CD4-positive, alpha-beta T cell treated with Interleukin-6 at 100 ng/mL for 8 hours (primary cell): ENCODE measurements around the gene PICALM.
"Not testable (repeated sequence)": the region's sequence is repeated elsewhere in the genome, so short reads cannot be mapped to it uniquely, and the experiment has no call there.

Source experiments
- DNase-seq: peaks from one replicate; pipeline ENCODE4 v3.0.0-alpha.2; 2020; ENCODE audit warnings: mixed read lengths, low spot score

The PICALM gene

DNA sequence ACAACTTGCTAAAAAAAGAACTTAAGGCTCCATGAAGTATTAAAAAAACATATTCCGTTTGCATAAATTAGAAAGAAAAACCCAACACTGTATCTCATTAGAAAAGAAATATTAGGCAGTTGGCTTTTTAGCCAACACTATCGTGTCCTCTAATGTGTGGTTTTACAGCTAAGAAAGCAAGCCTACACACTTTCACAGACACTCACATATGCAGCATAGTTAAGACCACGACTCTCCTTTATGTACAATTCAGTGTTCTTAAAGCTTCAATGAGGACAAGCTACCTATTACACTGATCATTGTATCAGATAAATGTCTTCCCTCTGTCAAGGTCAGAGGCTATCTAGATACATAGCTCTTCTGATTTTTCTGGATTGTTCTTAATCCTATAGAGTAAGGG, 80.1 kb downstream of the PICALM start:
- DNase-seq = no peak

DNA sequence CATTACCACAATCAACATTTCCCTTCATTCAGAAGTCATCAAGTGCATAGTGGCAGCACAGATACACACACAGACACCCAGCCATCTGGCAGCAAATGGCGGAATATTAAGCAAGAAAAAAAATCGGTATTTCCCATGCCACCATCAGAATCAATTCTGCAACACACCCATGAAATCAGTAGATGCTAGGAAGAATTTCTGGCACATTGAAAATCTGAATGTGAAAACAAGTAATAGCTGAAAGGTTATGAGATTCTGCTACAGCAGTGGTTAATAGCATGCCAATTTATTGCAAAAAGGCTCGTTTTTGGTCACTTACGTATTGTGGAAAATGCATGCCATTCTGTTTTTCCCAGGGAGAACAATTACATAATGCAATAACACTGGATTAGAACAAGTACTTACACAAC, 91.1 kb downstream of the PICALM start:
- no peak for DNase-seq

DNA sequence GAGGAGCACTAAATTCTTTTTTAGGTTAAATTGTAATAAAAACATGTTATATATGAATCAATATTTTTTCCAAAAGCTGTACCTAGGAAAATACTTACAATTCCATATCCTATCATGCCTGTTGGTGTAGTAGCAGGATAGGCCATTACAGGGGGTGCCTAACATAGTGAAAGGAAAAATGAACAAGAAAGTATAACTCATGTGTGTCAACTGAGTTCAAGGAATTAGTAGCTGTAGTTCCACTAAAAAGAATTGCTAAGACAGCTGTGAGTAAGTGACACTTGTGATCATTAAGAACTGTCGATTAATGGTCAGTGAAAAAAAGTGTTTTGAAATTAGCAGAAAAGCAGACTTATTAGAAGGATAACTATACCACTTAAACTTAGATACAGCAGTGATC, 92.4 kb downstream of the PICALM start:
- DNase-seq = no peak

DNA sequence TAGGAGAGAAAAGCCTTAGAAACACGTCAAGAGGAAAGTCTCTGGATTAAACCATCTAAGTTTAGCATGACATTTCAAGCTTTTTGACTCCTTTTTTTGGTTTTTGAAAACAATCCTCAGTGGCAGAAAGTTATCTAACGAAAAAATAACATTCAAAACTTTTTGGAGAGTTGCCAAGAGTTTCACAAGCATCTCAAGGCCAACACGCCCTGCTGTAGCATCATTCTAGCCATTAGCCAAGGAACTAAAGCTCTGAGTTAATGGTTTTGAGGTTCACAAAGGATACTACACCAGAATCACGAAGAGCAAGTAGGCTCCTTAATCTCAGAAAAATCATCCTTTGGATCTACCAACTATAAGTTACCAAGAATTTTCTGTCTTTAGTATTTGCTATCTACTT, 94.8 kb downstream of the PICALM start:
- DNase-seq = no peak

DNA sequence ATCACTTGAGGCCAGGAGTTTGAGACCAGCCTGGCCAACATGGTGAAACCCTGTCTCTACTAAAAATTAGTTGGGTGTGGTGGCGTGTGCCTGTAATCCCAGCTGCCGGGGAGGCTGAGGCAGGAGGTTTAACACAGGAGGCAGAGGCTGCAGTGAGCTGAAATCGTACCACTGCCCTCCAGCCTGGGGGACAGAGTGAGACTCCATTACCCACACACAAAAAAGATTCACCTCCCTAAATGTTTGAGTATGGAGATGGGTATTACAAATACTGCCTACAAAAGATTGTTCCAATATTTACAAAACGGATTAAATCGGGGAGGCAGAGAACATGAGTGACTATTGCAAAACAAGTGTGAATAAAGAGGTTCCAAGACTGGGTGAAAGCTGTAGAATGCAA, 98.3 kb downstream of the PICALM start:
- DNase-seq = no peak

DNA sequence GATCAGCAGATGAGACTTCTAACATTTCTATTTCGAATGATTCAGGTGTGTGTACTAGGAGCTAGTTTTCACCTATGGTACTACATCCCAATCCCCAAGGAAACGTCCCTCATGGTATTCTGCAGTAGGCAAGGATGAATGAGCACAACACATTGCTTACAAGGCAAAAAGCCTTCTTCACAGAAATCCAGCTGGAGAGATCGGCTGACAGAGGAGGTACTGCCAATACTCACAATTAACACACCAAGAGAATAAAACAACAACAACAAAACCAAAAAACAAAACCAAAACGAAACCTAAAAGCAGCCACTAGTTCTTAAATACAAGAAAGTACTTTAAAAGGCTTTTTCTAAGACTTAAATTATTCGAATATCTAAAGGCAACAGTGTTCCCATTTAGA, 101.4 kb downstream of the PICALM start:
- DNase-seq = no peak

DNA sequence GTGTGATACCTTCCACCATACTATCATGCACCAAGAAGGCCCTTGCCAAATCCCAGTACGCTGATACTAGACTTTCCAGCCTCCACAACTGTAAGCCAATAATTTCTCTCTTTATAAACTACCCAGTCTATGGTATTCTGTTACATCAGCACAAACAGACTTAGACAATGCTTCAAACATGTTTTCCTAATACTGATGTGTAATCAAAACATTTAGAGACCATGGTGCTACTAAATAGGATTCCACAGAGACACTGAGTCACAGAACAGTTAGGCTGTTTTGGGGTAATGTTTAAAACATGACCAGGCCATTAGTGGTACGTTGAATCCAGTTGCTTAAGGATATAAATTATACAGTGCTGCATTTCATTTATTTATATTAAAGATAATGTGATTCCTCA, 103.7 kb downstream of the PICALM start:
- DNase-seq = no peak

DNA sequence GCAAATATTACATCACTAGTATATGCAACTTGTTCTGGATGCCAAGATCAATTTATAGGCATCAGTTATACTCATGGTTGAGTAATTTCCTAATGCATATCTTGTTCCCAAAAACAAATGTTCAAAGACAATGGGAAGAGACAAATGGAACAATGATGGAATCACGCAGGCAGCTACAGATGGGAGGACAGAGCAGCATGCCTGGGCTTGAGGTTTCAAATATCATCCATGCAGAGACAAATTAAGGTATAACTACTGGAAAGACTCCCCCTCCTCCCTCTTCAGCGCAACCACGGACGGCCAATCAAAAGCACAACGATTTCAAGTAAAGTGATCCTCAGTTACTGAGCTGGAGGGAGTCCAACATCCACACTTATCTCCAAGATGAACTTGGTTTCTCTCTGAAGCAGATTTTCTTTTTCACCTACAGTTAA, 106.9 kb downstream of the PICALM start:
- no peak for DNase-seq

DNA sequence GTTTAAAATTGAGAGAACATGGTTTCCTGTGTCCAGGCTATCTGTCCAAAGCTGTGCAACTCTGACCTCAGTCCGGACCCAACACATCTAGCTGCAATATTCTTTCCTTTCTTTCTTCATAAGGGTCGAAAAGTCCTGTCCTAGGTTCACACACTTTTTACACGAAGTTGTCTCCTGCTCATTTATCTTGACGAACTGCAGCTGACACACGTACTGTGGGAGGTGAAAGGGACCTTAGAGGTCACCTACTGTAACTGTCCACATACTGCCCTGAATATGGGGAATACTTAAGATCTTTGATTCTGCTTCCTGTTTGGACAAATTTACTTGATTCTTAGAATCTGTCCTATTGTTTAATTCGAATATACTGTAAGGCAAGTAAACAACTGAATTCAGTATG, 107.8 kb downstream of the PICALM start:
- DNase-seq = no peak

DNA sequence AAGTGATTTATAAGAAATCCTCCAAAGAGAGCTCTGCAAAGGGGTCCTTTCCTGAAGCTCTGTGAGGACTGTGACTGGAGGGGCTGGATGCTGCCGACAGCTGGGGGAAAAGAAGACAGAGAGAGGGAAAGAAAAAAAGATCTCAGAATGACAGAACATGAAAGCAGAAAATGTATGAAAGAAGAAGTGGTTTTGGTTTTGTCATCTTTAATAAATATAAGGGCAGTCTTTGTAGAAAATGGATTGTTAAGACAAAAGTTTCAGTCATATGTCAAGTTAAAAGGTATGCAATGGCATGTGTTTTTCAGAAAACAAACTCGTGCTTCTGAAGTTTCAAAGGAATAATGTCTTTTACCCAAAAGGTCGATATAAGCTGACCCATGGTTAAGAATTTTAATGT, 108.2 kb downstream of the PICALM start:
- no peak for DNase-seq

DNA sequence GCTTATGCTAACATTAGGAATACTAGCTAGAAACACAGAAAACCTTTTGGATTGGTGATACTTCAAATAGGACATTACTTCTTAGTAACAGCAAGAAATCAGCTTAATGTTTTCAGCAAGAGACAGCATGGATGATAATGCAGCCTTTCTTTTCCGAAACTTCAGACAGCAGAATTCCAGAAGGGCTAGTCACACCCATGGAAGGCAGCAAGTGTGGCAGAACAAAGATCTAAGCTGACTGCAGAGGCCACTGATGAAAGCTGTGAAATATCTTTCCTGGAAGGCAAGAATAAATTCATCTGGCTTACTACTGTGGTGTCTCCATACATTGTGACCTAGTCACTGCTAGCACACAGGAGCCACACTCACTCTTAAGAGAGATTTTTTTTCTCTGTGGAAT, 113.4 kb downstream of the PICALM start:
- no peak for DNase-seq

DNA sequence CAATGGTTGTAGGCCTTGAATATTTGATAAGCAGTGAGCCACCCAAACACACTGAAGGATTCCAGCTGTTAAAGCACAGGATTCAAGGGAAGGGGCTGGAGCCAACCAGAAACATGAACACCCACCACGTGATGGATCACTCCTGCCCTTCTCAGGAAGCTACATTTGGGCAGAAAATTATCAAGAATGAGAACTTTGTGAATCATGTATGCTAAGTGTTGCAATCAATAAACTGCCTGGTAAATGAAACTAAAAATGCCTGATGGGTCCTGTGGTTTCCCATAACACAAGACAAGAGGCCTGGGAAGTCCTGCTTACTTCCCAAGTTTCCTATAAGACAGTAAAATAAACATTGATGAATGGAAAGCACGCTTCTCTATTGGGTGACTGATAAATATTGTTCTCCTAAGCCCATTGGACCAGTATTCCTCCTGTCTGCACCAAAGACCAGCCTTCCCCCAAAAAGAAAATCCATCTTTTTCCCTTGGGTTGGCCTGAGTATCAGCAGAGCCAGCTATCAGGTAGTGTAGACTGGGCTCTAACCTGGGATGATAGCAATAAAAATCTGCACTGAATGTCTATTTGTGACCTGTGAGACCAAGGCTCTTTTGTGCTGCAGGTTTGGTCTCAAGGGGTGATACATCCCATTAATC, 115.3 kb downstream of the PICALM start:
- no peak for DNase-seq

DNA sequence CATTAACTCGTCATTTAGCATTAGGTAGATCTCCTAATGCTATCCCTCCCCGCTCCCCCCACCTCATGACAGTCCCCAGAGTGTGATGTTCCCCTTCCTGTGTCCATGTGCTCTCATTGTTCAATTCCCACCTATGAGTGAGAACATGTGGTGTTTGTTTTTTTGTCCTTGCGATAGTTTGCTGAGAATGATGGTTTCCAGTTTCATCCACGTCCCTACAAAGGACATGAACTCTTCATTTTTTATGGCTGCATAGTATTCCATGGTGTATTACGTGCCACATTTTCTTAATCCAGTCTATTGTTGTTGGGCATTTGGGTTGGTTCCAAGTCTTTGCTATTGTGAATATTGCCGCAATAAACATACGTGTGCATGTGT, 116.8 kb downstream of the PICALM start:
- not testable (repeated sequence) for DNase-seq

DNA sequence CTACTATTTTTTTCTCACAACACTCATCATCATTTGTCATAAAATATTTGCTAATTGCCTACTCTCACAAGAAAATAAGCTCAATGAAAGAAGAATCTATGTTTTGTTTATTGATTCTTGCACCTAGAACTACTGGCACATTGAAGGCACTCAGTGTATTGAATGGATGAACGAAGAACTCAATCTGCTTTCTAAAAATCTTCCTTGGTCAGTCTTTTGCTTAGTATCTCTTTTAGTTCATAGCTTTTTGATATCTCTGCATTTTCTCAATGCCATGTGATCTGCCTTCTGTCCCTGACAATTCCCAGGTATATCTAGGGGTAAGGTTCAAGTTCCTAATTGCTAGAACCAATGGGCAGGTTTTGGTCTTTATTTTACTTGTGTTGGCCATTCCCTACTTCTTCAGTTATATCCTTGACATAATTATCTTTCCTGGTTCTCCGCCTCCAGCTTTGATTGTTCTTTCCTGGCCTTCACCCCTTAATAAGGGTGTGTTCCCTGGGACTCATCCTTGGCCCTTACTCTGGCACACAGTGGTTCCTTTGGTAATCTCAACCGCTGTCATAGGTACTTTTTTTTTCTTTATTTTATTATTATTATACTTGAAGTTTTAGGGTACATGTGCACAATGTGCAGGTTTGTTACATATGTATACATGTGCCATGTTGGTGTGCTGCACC, 117.3 kb downstream of the PICALM start:
- no peak for DNase-seq

DNA sequence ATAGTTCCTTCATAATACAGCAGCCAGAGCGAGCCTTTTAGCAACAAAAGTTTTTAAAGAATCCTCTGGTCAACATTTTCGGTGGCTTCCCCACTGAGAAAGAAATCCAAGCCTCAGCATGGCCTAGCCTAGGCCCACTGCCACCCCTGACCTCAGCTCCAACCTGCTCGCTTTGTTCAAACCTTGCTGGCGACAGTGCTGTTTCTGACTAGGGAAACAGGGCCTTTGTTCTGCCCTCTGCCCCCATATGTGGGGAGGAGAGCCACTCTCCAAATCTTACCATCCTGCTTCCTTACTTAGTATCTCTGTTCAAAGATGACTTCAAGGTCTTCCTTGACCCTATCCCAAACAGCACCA, 117.9 kb downstream of the PICALM start:
- no peak for DNase-seq

DNA sequence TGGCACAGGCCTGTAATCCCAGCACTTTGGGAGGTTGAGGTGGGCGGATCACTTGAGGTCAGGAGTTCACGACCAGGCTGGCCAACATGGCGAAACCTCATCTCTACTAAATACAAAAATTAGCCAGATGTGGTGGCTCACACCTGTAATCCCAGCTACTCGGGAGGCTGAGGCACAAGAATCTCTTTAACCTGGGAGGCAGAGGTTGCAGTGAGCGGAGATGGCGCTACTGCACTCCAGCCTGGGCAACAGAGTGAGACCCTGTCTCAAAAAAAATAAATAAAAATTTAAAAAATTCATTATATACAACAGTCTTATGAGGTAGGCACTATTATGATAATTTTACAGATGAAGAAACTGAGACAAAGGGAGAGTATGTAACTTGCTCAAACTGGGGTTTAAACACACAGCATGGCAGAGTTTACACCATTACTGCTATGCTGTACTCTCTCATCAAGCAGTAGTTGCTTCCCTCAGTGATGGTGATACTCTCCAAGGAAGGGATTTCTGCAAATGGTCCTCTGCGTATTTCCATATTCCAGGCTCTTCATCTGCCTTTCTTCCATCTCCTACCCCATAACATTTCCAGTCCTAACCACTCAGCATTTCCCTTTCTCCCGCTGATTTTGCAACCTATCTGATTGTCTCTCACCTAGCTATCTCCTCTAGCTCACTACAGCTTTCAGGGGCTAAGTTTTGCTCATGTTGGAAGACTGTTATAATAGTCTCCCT, 118.4 kb downstream of the PICALM start:
- DNase-seq = no peak

DNA sequence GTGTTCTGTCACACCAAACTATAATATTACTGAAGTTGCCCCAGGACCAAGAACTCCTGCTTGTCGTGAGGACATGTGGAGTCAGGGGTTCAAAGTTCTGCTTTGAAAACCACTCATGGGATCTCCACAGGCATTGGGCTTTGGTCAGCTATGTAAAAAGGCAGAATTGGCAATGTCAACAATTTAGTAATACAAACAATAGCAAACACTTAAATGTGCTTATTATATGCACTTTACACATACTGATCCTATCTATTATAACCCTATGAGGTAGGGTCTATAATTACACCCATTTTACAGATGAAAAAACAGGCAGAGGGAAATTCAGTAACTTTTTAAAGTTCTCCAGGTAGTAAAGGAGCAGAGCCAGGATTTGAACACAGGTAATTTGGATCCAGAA, 119.1 kb downstream of the PICALM start:
- DNase-seq = no peak

DNA sequence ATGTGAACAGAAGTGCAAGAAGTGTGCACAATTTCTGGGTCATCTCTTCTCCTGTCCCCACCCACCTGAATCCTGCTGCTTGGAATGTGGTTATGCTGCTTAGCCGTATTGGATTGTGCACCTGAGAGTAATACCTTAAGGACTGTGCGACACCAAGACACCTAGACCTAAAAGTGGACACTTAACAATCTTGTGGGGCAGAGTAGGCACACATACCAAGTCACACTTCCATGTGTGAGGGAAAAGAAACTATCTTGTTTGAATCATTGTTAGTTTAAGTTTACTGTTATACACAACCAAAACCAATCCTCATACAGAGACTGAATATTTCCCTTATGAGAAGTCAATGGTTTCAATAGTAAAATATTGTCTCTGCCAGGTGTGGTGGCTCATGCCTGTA, 120.0 kb downstream of the PICALM start:
- no peak for DNase-seq

DNA sequence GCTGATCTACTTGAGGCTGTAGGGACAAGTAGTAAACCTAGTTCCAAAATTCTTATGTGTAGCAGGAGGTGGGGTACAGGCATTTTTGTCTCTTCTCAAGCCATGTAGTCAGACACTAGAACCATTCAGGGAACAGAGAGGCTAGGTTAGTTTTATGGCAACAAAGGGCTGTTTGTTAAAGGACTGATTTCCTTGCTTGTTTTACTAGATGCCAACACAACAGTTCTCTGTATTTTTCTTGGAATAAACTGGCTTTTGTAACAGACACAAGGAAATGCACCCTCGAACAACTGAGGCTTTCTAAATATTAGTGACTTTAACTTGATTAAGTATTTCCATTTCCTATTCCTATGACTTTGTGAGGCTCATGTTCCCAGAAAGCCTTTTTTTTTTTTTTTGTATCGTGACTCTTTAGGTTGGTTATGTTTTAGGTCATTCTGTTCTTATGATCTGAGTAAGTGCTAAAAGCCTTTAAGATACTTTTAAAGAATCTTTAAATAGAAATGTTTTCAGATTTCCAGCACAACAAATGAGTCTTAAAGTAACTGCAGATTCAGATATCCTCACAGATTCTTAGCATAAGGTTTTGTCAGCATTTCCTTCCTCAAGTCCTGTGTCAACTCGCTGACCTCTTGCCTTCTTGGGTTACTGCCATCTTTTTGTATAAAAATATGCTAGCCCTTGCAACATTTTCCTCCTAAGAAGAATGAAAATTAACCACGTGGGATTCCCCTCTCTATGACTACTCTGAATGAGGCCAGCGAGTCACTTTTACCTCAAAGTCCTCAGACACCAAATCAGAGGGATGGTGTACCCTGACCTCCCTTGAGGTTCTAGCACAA, 121.2 kb downstream of the PICALM start:
- no peak for DNase-seq

DNA sequence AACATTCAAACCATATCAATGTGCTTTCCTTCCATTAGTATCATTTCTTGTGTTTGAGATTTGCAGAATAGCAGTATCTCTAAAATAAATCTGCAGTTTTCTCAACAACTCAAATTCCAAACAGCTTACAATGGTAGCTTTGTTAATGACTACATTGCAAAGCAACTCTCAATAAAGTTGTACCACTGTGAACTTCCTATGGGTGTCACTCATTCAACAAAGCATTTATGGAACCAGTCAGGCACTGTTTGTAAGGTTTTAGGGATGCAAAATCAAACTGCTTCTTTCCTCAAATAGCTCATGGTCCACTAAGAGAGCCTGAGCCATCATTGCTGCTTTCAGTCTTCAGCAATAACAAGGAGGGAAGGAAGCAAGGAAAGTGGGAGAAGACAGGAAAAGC, 122.7 kb downstream of the PICALM start:
- no peak for DNase-seq

DNA sequence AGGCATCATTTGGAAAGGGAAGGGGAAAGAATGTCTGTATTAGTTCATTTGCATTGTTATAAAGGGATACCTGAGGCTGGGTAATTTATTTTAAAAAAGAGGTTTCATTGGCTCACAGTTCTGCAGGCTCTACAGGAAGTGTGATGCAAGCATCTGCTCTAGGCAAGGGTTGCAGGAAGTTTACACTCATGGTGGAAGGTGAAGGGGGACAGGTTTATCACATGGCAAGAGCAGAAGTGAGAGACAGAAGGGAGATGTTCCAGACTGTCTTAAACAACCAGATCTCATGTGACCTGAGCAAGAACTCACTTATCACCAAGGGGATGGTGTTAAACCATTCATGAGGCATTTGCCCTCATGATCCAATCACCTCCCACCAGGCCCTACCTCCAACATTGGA, 123.1 kb downstream of the PICALM start:
- DNase-seq = no peak

DNA sequence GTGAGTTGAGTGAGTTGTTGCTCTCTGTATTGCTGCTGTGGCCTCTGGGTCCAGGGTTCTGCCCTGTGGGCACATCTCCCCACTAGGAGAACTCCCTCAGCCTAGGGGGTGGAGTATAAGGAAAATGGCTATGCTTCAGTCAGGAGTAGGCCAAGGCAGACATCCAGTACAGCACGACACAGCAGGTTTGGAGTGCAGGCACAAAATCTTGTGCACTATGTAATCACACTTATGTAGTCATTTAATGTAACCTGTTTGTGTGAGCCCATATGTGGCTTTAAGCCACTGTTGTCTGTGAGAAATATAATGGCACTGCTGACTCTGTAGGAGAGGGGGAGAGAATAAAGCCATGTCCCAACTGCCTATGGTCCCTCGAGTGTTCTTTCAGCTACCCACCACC, 123.6 kb downstream of the PICALM start:
- DNase-seq = no peak
